ENCODE data around the gene MYBPC2.

MYBPC2 gene

DNA sequence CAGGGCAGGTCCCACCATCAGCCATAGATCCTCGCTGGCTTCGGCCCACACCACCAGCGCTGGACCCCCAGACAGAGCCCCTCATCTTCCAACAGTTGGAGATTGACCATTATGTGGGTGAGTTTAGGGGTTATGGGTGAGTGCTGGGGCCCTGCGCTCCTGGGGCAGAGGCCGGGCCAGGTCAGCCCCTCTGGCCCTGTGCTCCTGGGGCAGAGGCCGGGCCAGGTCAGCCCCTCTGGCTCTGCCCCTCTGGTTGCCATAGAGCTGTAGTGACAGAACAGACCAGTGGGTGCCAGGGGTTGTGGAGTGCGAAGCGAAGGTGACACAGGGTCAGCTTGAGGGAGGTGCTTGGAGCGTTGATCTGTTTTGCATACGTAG is 33.3 kb upstream of the MYBPC2 start:
- no peak overlapping the region for H3K27ac ChIP-seq
- DNase-seq (ENCODE audit: low spot score) = no peak
- TF ChIP-seq, protein P1, sequence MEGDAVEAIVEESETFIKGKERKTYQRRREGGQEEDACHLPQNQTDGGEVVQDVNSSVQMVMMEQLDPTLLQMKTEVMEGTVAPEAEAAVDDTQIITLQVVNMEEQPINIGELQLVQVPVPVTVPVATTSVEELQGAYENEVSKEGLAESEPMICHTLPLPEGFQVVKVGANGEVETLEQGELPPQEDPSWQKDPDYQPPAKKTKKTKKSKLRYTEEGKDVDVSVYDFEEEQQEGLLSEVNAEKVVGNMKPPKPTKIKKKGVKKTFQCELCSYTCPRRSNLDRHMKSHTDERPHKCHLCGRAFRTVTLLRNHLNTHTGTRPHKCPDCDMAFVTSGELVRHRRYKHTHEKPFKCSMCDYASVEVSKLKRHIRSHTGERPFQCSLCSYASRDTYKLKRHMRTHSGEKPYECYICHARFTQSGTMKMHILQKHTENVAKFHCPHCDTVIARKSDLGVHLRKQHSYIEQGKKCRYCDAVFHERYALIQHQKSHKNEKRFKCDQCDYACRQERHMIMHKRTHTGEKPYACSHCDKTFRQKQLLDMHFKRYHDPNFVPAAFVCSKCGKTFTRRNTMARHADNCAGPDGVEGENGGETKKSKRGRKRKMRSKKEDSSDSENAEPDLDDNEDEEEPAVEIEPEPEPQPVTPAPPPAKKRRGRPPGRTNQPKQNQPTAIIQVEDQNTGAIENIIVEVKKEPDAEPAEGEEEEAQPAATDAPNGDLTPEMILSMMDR (conservative IDR thresholded peaks at IDR 0.05; ENCODE audit: low read depth) = no peak
- CTCF ChIA-PET = interaction anchor here (0.6 kb wide), 1 partner anchor 139 kb away, joined by 3 read pairs; no protein-coding TSS in a partner anchor
- POLR2A ChIA-PET (ENCODE audit: low non-redundant PET) = no interaction called here

DNA sequence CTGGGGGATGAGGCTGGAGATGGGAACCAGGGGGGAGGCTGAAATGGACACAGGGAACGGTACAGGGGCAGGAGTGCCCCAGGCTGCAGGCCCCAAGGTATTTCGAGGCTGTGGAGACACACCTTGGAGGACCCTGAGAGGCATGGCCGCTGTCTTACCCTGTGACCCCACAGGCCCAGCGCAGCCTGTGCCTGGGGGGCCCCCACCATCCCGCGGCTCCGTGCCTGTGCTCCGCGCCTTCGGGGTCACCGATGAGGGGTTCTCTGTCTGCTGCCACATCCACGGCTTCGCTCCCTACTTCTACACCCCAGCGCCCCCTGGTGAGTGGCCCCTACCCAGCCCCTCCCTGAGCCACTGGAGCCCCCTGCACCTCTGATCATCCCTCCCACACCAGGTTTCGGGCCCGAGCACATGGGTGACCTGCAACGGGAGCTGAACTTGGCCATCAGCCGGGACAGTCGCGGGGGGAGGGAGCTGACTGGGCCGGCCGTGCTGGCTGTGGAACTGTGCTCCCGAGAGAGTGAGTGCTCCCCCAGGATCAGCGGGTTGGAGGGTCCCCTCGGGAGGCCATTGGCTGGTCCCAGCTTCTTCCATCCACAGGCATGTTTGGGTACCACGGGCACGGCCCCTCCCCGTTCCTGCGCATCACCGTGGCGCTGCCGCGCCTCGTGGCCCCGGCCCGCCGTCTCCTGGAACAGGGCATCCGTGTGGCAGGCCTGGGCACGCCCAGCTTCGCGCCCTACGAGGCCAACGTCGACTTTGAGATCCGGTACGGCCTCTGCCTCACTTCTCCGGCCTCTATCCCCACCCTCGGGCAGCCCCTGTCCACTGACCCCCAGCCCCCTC is 30.9 kb upstream of the MYBPC2 start:
- no peak overlapping the region for H3K27ac ChIP-seq
- TF ChIP-seq, protein P1 (conservative IDR thresholded peaks at IDR 0.05; ENCODE audit: low read depth) = no peak
- no peak for DNase-seq (ENCODE audit: low spot score)
- ChIA-PET POLR2A (ENCODE audit: low non-redundant PET) (no interaction called here), CTCF (no interaction called here)

DNA sequence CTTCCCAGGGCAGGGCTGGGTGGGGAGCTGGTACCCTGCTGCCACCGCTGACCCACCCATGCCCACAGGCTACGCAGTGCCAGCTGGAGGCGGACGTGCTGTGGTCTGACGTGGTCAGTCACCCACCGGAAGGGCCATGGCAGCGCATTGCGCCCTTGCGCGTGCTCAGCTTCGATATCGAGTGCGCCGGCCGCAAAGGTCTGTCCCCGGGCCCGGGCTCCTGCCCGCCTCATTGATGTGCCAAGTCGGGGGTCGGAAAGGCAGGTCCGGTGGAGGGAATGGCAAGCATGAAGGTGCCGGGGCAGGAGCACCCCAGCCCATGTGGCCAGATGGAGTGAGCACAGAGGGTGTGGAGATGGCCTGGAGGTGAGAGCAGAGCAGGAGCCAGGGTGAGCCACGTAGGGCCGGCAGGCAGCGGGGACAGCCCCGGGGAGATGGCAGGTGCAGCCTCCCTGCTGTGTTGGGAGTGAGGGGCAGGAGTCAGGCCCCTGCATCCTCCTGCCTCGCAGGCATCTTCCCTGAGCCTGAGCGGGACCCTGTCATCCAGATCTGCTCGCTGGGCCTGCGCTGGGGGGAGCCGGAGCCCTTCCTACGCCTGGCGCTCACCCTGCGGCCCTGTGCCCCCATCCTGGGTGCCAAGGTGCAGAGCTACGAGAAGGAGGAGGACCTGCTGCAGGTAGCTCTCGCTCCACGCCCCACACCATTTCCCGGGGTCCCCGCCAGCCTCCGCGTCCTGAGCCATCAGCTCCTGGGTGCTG is 30.0 kb upstream of the MYBPC2 start:
- H3K27ac ChIP-seq = no peak overlapping the region
- no peak for DNase-seq (ENCODE audit: low spot score)
- TF ChIP-seq, protein P1 (conservative IDR thresholded peaks at IDR 0.05; ENCODE audit: low read depth) = no peak
- ChIA-PET POLR2A (ENCODE audit: low non-redundant PET) (no interaction called here), CTCF (no interaction called here)

DNA sequence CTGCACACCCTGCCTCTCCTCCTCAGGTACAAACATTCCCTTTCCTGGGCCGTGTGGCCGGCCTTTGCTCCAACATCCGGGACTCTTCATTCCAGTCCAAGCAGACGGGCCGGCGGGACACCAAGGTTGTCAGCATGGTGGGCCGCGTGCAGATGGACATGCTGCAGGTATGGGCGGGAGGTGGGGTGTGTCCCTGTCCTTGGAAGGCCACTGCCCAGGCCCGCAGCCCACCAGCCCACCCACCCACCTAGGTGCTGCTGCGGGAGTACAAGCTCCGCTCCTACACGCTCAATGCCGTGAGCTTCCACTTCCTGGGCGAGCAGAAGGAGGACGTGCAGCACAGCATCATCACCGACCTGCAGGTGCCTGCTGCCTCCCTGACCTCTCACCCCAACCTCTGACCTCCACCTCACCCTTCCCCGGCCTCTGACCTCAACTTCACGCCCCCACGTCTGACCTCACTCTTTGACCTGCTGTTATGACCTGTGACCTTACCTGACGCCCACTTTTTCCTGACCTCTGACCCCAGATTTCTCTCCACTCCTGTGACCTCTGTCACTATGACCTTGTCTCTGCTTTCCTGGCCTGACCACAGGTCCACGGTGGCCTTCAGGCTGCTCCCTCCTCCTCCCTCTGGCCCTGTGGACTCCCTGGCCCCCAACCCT is 26.4 kb upstream of the MYBPC2 start:
- TF ChIP-seq, protein P1 (conservative IDR thresholded peaks at IDR 0.05; ENCODE audit: low read depth) = no peak
- CTCF ChIA-PET = interaction anchor here (1.3 kb wide), 1 partner anchor 9 kb away, joined by 3 read pairs; no protein-coding TSS in a partner anchor
- no peak for DNase-seq (ENCODE audit: low spot score)
- POLR2A ChIA-PET (ENCODE audit: low non-redundant PET) = no interaction called here
- no peak overlapping the region for H3K27ac ChIP-seq

DNA sequence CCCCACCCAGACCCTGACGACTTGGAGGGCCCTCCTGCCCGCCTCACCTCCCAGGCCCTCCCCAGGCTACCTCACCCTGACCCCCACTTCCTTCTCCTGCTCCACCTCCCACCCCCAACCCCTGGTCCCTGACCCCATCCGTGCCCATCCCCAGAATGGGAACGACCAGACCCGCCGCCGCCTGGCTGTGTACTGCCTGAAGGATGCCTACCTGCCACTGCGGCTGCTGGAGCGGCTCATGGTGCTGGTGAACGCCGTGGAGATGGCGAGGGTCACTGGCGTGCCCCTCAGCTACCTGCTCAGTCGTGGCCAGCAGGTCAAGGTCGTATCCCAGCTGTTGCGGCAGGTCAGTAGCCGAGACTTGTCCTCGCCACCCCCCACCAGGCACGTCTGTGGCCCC is 25.9 kb upstream of the MYBPC2 start:
- ChIA-PET CTCF (no interaction called here), POLR2A (ENCODE audit: low non-redundant PET) (no interaction called here)
- no peak for DNase-seq (ENCODE audit: low spot score)
- H3K27ac ChIP-seq = no peak overlapping the region
- TF ChIP-seq, protein P1 (conservative IDR thresholded peaks at IDR 0.05; ENCODE audit: low read depth) = no peak

DNA sequence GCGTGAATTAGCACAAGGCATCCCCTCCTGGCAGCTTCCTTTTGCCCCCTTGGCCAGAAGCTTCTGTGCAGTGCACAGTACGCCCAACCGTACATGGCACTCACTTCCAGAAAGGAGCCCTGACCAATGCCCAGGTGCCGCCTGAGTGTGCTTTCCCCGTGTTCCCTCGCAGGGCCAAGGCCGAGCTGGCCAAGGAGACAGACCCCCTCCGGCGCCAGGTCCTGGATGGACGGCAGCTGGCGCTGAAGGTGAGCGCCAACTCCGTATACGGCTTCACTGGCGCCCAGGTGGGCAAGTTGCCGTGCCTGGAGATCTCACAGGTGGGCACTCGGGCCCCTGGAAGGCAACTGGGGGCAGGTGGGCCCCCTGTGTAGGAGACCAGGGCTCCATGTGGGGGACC is 23.3 kb upstream of the MYBPC2 start:
- CTCF ChIA-PET = interaction anchor here (1.2 kb wide), 1 partner anchor 40 kb away, joined by 3 read pairs; no protein-coding TSS in a partner anchor

More for the DNA sequence above, 23.3 kb upstream of the MYBPC2 start:
- no peak for DNase-seq (ENCODE audit: low spot score)
- TF ChIP-seq, protein P1 (conservative IDR thresholded peaks at IDR 0.05; ENCODE audit: low read depth) = no peak
- no peak overlapping the region for H3K27ac ChIP-seq
- POLR2A ChIA-PET (ENCODE audit: low non-redundant PET) = no interaction called here
